IMR-90 (cell line): ENCODE data around the gene ERG28. TPM values are rescaled to one million over a fixed set of nuclear protein-coding genes. Genes with fewer than 3 reads are reported as not detected.

Experiments used
- ATAC-seq: fragments of 200-7000 bp; cut with Tn5 transposase; 2 replicates; pipeline ENCODE4 v1.9.1; 2020; ENCODE audit warnings: low read depth, mild to moderate bottlenecking, moderate library complexity
- BruUV-seq: library from RNA; stranded (reverse); fragments of 400-500 nt; replicated peaks from 2 replicates; lab custom pipeline; 2021; lab: Mats Ljungman, UMichigan
- CTCF ChIA-PET: fragments of 300-600 bp; formaldehyde crosslinking; extraction: SDS; loops from one replicate; lab custom pipeline; 2021; ENCODE audit warnings: antibody characterized with exemption; lab: Yijun Ruan, JAX
- POLR2A ChIA-PET: fragments of 300-600 bp; sonication (Branson Sonifier 250); formaldehyde crosslinking; loops from one replicate; lab custom pipeline; 2022; ENCODE audit warnings: antibody characterized with exemption; ENCODE audit not compliant: unreplicated experiment; lab: Charles Lee
- DNase-seq: peaks from one replicate; pipeline ENCODE4 v3.0.0; 2013
- H2AFZ ChIP-seq: replicated peaks from 2 replicates; pipeline ENCODE3; 2013; ENCODE audit warnings: low read length, mild to moderate bottlenecking; ENCODE audit not compliant: poor library complexity
- H2AK5ac ChIP-seq: 2 replicates; pipeline ENCODE4 v1.6.1; 2013; ENCODE audit warnings: low read depth, low read length, inconsistent platforms
- H2AK9ac ChIP-seq: replicated peaks from 2 replicates; pipeline ENCODE3; 2013; ENCODE audit warnings: mild to moderate bottlenecking, low read depth, low read length, moderate library complexity; ENCODE audit not compliant: poor library complexity
- H2BK120ac ChIP-seq: 2 replicates; pipeline ENCODE4 v1.6.1; 2013; ENCODE audit warnings: low read depth, low read length, inconsistent platforms
- H2BK15ac ChIP-seq: 3 replicates; pipeline ENCODE4 v1.6.1; 2013; ENCODE audit warnings: low read depth, low read length, inconsistent platforms
- H2BK20ac ChIP-seq: 2 replicates; pipeline ENCODE4 v1.6.1; 2013; ENCODE audit warnings: low read depth, mild to moderate bottlenecking, inconsistent platforms, low read length, moderate library complexity
- H2BK5ac ChIP-seq: 2 replicates; pipeline ENCODE4 v1.6.1; 2013; ENCODE audit warnings: mild to moderate bottlenecking, low read depth, low read length, inconsistent platforms; ENCODE audit not compliant: poor library complexity, severe bottlenecking
- H3K14ac ChIP-seq: replicated peaks from 2 replicates; pipeline ENCODE4 v1.6.1; 2013; ENCODE audit warnings: low read depth, low read length, inconsistent platforms
- H3K18ac ChIP-seq: 2 replicates; pipeline ENCODE4 v1.6.1; 2013; ENCODE audit warnings: low read depth, low read length, control low read depth
- H3K23ac ChIP-seq: 2 replicates; pipeline ENCODE4 v1.6.1; 2013; ENCODE audit warnings: low read depth, low read length, inconsistent platforms
- H3K27ac ChIP-seq: 2 replicates; pipeline ENCODE4 v1.5.1; 2013; ENCODE audit warnings: mild to moderate bottlenecking, control low read depth, low read length; ENCODE audit not compliant: insufficient read depth
- H3K27me3 ChIP-seq: 2 replicates; pipeline ENCODE4 v1.6.1; 2013; ENCODE audit warnings: low read length; ENCODE audit not compliant: control insufficient read depth, insufficient read depth
- H3K36me3 ChIP-seq: 2 replicates; pipeline ENCODE4 v1.6.1; 2013; ENCODE audit warnings: low read length, mixed read lengths; ENCODE audit not compliant: control insufficient read depth, insufficient read depth
- H3K4ac ChIP-seq: 2 replicates; pipeline ENCODE4 v1.6.1; 2013; ENCODE audit warnings: low read depth, low read length, inconsistent platforms
- H3K4me1 ChIP-seq: 2 replicates; pipeline ENCODE4 v1.6.1; 2013; ENCODE audit warnings: low read length, mixed read lengths; ENCODE audit not compliant: control insufficient read depth, insufficient read depth
- H3K4me2 ChIP-seq: 2 replicates; pipeline ENCODE4 v1.6.1; 2013; ENCODE audit warnings: low read depth, mild to moderate bottlenecking, control low read depth, low read length, moderate library complexity
- H3K4me3 ChIP-seq: 2 replicates; pipeline ENCODE4 v1.5.1; 2013; ENCODE audit warnings: low read depth, mild to moderate bottlenecking, control low read depth, low read length, moderate library complexity; ENCODE audit not compliant: insufficient read depth
- H3K56ac ChIP-seq: 2 replicates; pipeline ENCODE4 v1.6.1; 2013; ENCODE audit warnings: low read length, inconsistent platforms; ENCODE audit not compliant: insufficient read depth; ENCODE audit errors: extremely low read depth
- H3K79me1 ChIP-seq, 2 experiments: 2 replicates each; pipeline ENCODE4 v1.6.1; 2013; ENCODE audit warnings: low read length in 2 of 2, inconsistent platforms in 1 of 2, low read depth in 1 of 2
- H3K9ac ChIP-seq: 2 replicates; pipeline ENCODE4 v1.6.1; 2013; ENCODE audit warnings: low read depth, low read length, control low read depth
- H3K9me1 ChIP-seq: 2 replicates; pipeline ENCODE4 v1.6.1; 2013; ENCODE audit warnings: low read length, inconsistent platforms; ENCODE audit not compliant: insufficient read depth
- H3K9me3 ChIP-seq: 2 replicates; pipeline ENCODE4 v1.6.1; 2013; ENCODE audit warnings: low read length; ENCODE audit not compliant: control insufficient read depth, insufficient read depth
- H4K20me1 ChIP-seq: 2 replicates; pipeline ENCODE4 v1.6.1; 2013; ENCODE audit warnings: low read length, inconsistent platforms; ENCODE audit not compliant: insufficient read depth
- H4K5ac ChIP-seq: 2 replicates; pipeline ENCODE4 v1.6.1; 2013; ENCODE audit warnings: mild to moderate bottlenecking, low read depth, low read length, control low read depth
- H4K8ac ChIP-seq, 2 experiments: 2 replicates each; pipeline ENCODE4 v1.6.1; 2013; ENCODE audit warnings: low read depth in 2 of 2, low read length in 2 of 2, control low read depth in 1 of 2, inconsistent platforms in 1 of 2
- H4K91ac ChIP-seq: 2 replicates; pipeline ENCODE4 v1.6.1; 2013; ENCODE audit warnings: low read depth, low read length, inconsistent platforms; ENCODE audit not compliant: insufficient read depth
- BHLHE40 ChIP-seq: fragments of 150-350 bp; IDR thresholded peaks from 2 replicates; pipeline ENCODE4 v1.6.1; 2016; ENCODE audit warnings: mild to moderate bottlenecking, low read depth, low read length
- CEBPB ChIP-seq: IDR thresholded peaks from 2 replicates; pipeline ENCODE4 v1.6.1; 2012; ENCODE audit warnings: low read depth, low read length, improper control_type of control experiment
- CHD1 ChIP-seq: IDR thresholded peaks from 2 replicates; pipeline ENCODE4 v1.6.1; 2012; ENCODE audit warnings: low read depth, low read length, improper control_type of control experiment
- FOS ChIP-seq: fragments of 150-350 bp; IDR thresholded peaks from 2 replicates; pipeline ENCODE4 v1.6.1; 2016; ENCODE audit warnings: low read depth, low read length
- MAFK ChIP-seq: IDR thresholded peaks from 2 replicates; pipeline ENCODE4 v1.6.1; 2012; ENCODE audit warnings: low read depth, low read length, improper control_type of control experiment
- MAZ ChIP-seq: IDR thresholded peaks from 2 replicates; pipeline ENCODE4 v1.6.1; 2012; ENCODE audit warnings: low read depth, mild to moderate bottlenecking, low read length, improper control_type of control experiment, moderate library complexity, borderline replicate concordance
- MXI1 ChIP-seq: IDR thresholded peaks from 2 replicates; pipeline ENCODE4 v1.6.1; 2012; ENCODE audit warnings: low read depth, mild to moderate bottlenecking, low read length, moderate library complexity, borderline replicate concordance
- NFE2L2 ChIP-seq: fragments of 150-350 bp; IDR thresholded peaks from 2 replicates; pipeline ENCODE4 v1.6.1; 2016; ENCODE audit warnings: low read depth, mild to moderate bottlenecking, low read length
- POLR2A ChIP-seq: IDR thresholded peaks from 2 replicates; pipeline ENCODE4 v1.6.1; 2012; ENCODE audit warnings: mild to moderate bottlenecking, low read depth, low read length
- RAD21 ChIP-seq: IDR thresholded peaks from 2 replicates; pipeline ENCODE4 v1.6.1; 2012; ENCODE audit warnings: low read length, improper control_type of control experiment
- RCOR1 ChIP-seq: IDR thresholded peaks from 2 replicates; pipeline ENCODE4 v1.6.1; 2012; ENCODE audit warnings: mild to moderate bottlenecking, low read length, improper control_type of control experiment; ENCODE audit not compliant: insufficient replicate concordance
- RFX5 ChIP-seq: IDR thresholded peaks from 2 replicates; pipeline ENCODE4 v1.8.0; 2012; ENCODE audit warnings: low read depth, mild to moderate bottlenecking, low read length, moderate library complexity
- SMC3 ChIP-seq: fragments of 150-350 bp; IDR thresholded peaks from 2 replicates; pipeline ENCODE4 v1.6.1; 2016; ENCODE audit warnings: low read depth, mild to moderate bottlenecking, antibody characterized with exemption, low read length, moderate library complexity
- USF2 ChIP-seq: fragments of 150-350 bp; IDR thresholded peaks from 2 replicates; pipeline ENCODE4 v1.6.1; 2017; ENCODE audit warnings: mild to moderate bottlenecking, antibody characterized with exemption, low read length, low read depth
- WGBS, 2 experiments: methylation state at CpG; one replicate each; pipeline versions ENCODE4 v1.1.5 to v1.1.7; 2013; ENCODE audit warnings: missing lambda C conversion rate in 2 of 2; ENCODE audit not compliant: insufficient read length in 1 of 2; ENCODE audit errors: extremely low coverage in 2 of 2; 5-methylcytosine and 5-hydroxymethylcytosine counted together
- dilution Hi-C: fragments of 300-500 bp; cut with HindIII; formaldehyde crosslinking; loops from one replicate; pipeline ENCODE4 v1.14.3; 2018; ENCODE audit warnings: low sequenced_read_pairs; ENCODE audit not compliant: unreplicated experiment
- in situ Hi-C: fragments of 300-500 bp; cut with MboI; formaldehyde crosslinking; loops from 3 replicates; pipeline ENCODE4 v1.14.3; 2019; ENCODE audit warnings: low sequenced_read_pairs, inconsistent platforms, mixed read lengths
- intact Hi-C: fragments of 100-400 bp; cut with micrococcal nuclease; formaldehyde crosslinking; loops from 2 replicates; pipeline ENCODE4 v1.10.0; 2022
- polyA plus RNA-seq, 3 experiments: library from polyadenylated mRNA; depleted of rRNA; stranded (reverse); fragments of >200 nt; gene quantifications; 2 replicates each; pipeline ENCODE4 v1.2.3, GENCODE V29; 2012; ENCODE audit warnings: low replicate concordance in 1 of 3
- total RNA-seq: library from RNA; depleted of rRNA; stranded (reverse); fragments of >200 nt; gene quantifications from 2 replicates; pipeline ENCODE4 v1.2.3, GENCODE V29; 2012

Gene ERG28
- total and polyA plus RNA-seq, 2 of the 4 experiments (the other 2 are of a cell fraction): 0.90 to 15.4 TPM

DNA sequence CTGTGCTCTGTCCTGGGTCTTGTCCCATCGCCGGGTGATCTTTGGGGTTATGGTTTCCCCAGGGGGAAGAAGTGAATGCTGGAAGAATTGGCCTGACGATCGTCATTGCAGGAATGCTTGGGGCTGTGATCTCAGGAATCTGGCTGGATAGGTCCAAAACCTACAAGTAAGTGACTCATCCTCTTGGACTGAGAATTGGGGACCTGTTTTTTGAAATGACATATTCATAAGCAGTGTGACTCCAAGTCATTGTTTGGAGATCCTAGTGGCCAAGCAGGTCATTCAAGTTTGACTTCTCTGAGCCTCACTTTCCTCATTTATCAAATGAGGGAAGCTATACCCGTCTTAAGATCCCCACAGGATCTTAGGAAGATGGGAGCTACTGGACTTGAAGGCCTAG, 25.8 kb downstream of the ERG28 start:
- intact Hi-C loops: loop anchor here (5.0 kb wide), 1 partner anchor 38 kb away; no protein-coding TSS in a partner anchor
- ChIA-PET POLR2A (no interaction called here), CTCF (interaction anchor here (0.8 to 1.1 kb wide), 2 partner anchors 17 to 40 kb away, joined by 3 to 4 read pairs; no protein-coding TSS in a partner anchor)
- DNase-seq (no peak), ATAC-seq (no peak)
- H3K36me3 ChIP-seq: no peaks in the 10 kb centered on the region
- H2AFZ ChIP-seq: no peak overlapping the region
- TF ChIP-seq MAZ (no peak), FOS (no peak), USF2 (no peak), MXI1 (no peak), CHD1 (no peak), BHLHE40 (no peak), RCOR1 (no peak), MAFK (no peak), RAD21 (no peak), CEBPB (no peak), POLR2A (no peak), NFE2L2 (no peak), RFX5 (no peak), SMC3 (no peak)
- H3K23ac ChIP-seq: no peak overlapping the region
- H4K20me1 ChIP-seq: no peaks in the 10 kb centered on the region
- no peak overlapping the region for H2BK5ac ChIP-seq
- no peak overlapping the region for H3K4ac ChIP-seq
- H2AK5ac ChIP-seq: no peak overlapping the region
- no peak overlapping the region for H3K14ac ChIP-seq
- 0 out of 2 replicates have a peak, but pooled peaks cover 6% of the 10 kb centered on the region for H3K9me1 ChIP-seq
- H2BK20ac ChIP-seq: no peak overlapping the region
- no peak overlapping the region for H4K8ac ChIP-seq
- no CpG with 5 or more reads among the region's 5 CpGs for WGBS, 2 experiments
- H2BK15ac ChIP-seq: no peak overlapping the region
- no peak overlapping the region for H2BK120ac ChIP-seq
- in situ Hi-C loops: no loop called here
- H3K9ac ChIP-seq: no peak overlapping the region
- H3K27ac ChIP-seq: no peak overlapping the region
- peaks cover 7% of the 10 kb centered on the region for H3K27me3 ChIP-seq
- no peaks in the 10 kb centered on the region for H3K79me1 ChIP-seq
- H4K91ac ChIP-seq: no peak overlapping the region
- H3K18ac ChIP-seq: no peak overlapping the region
- H3K9me3 ChIP-seq: no peaks in the 10 kb centered on the region
- dilution Hi-C loops: no loop called here
- H2AK9ac ChIP-seq: no peak overlapping the region
- no peak overlapping the region for H4K5ac ChIP-seq
- H3K4me1 ChIP-seq: peaks cover 2% of the 10 kb centered on the region; the same call in 1 of the 2 replicates
- no peak overlapping the region for H3K4me2 ChIP-seq
- H3K56ac ChIP-seq: no peak overlapping the region
- no peak overlapping the region for H3K4me3 ChIP-seq
- BruUV-seq: no TSS peak
